MM.1S (cell line): ENCODE results near the gene ANKS3.

ENCODE experiments used
- DNase-seq: peaks from one replicate; pipeline ENCODE4 v3.0.0-alpha.2; 2015
- H2AFZ ChIP-seq: fragments of 300-600 bp; sonication (generic); 2 replicates; pipeline ENCODE4 v1.6.0; 2016; ENCODE audit warnings: antibody characterized with exemption, low read length
- H3F3A ChIP-seq: fragments of 300-600 bp; sonication (generic); 2 replicates; pipeline ENCODE4 v1.6.1; 2016; ENCODE audit warnings: mild to moderate bottlenecking, antibody characterized with exemption, low read length, moderate library complexity, mixed read lengths; ENCODE audit not compliant: insufficient read depth
- H3K27ac ChIP-seq: fragments of 300-600 bp; sonication (generic); 2 replicates; pipeline ENCODE4 v1.5.1; 2016; ENCODE audit warnings: mild to moderate bottlenecking, low read length
- H3K27me3 ChIP-seq: fragments of 300-600 bp; sonication (generic); replicated peaks from 2 replicates; pipeline ENCODE4 v1.6.0; 2016; ENCODE audit warnings: low read length; ENCODE audit not compliant: insufficient read depth
- H3K36me3 ChIP-seq: fragments of 300-600 bp; sonication (generic); replicated peaks from 2 replicates; pipeline ENCODE4 v1.6.1; 2016; ENCODE audit warnings: mild to moderate bottlenecking, low read length, mixed read lengths; ENCODE audit not compliant: insufficient read depth
- H3K4me1 ChIP-seq: fragments of 300-600 bp; sonication (generic); 2 replicates; pipeline ENCODE4 v1.6.1; 2016; ENCODE audit warnings: low read length, mixed read lengths
- H3K4me2 ChIP-seq: fragments of 300-600 bp; sonication (generic); 2 replicates; pipeline ENCODE4 v1.6.0; 2016; ENCODE audit warnings: low read depth, low read length
- H3K4me3 ChIP-seq: fragments of 300-600 bp; sonication (generic); 2 replicates; pipeline ENCODE4 v1.5.1; 2016; ENCODE audit warnings: low read length, mixed read lengths
- H3K79me2 ChIP-seq: fragments of 300-600 bp; sonication (generic); 2 replicates; pipeline ENCODE4 v1.6.1; 2016; ENCODE audit warnings: mixed run types, low read length, mixed read lengths
- H3K9ac ChIP-seq: fragments of 300-600 bp; sonication (generic); 2 replicates; pipeline ENCODE4 v1.6.1; 2016; ENCODE audit warnings: low read length, mixed read lengths
- H3K9me2 ChIP-seq: fragments of 300-600 bp; sonication (generic); replicated peaks from 2 replicates; pipeline ENCODE4 v1.6.1; 2016; ENCODE audit warnings: mild to moderate bottlenecking, low read length, mixed read lengths; ENCODE audit not compliant: insufficient read depth
- H3K9me3 ChIP-seq: fragments of 300-600 bp; sonication (generic); replicated peaks from 2 replicates; pipeline ENCODE4 v1.6.1; 2016; ENCODE audit warnings: mild to moderate bottlenecking, low read length, mixed read lengths; ENCODE audit not compliant: insufficient read depth
- H4K20me1 ChIP-seq: fragments of 300-600 bp; sonication (generic); 2 replicates; pipeline ENCODE4 v1.6.1; 2016; ENCODE audit warnings: mild to moderate bottlenecking, low read length, moderate library complexity, mixed read lengths; ENCODE audit not compliant: insufficient read depth
- CTCF ChIP-seq: fragments of 300-600 bp; sonication (generic); IDR thresholded peaks from 2 replicates; pipeline ENCODE4 v1.5.1; 2016; ENCODE audit warnings: antibody characterized with exemption, low read length, mixed read lengths
- EZH2 ChIP-seq: fragments of 300-600 bp; sonication (generic); optimal IDR thresholded peaks from 2 replicates; pipeline ENCODE3; 2017; ENCODE audit warnings: low read depth, mild to moderate bottlenecking, antibody characterized with exemption, low read length, mixed read lengths
- EZH2phosphoT487 ChIP-seq: fragments of 300-600 bp; sonication (generic); IDR thresholded peaks from 2 replicates; pipeline ENCODE4 v1.6.1; 2018; ENCODE audit warnings: antibody characterized with exemption, low read length

The ANKS3 gene

GRCh38 chr16:4753227-4753626 is 19.2 kb upstream of the ANKS3 start:
- H3K9me3 ChIP-seq, result no peaks in the 10 kb centered on the region
- no peak overlapping the region for H3K4me2 ChIP-seq
- H3K27ac ChIP-seq, result no peak overlapping the region
- no peak overlapping the region for H3K4me3 ChIP-seq
- H2AFZ ChIP-seq, result no peak overlapping the region
- H3K27me3 ChIP-seq, result no peaks in the 10 kb centered on the region
- H4K20me1 ChIP-seq, result no peaks in the 10 kb centered on the region
- peaks cover 6% of the 10 kb centered on the region for H3K4me1 ChIP-seq
- no peaks in the 10 kb centered on the region for H3K79me2 ChIP-seq
- H3K36me3 ChIP-seq, result no peaks in the 10 kb centered on the region
- H3K9ac ChIP-seq, result no peak overlapping the region
- H3F3A ChIP-seq, result peaks cover 7% of the 10 kb centered on the region; the same call in 1 of the 2 replicates
- TF ChIP-seq EZH2phosphoT487, result no peak
- TF ChIP-seq CTCF, result no peak
- TF ChIP-seq EZH2, result no peak
- DNase-seq, result no peak
- H3K9me2 ChIP-seq, result no peaks in the 10 kb centered on the region

GRCh38 chr16:4752351-4753100 is 18.5 kb upstream of the ANKS3 start:
- H3K9ac ChIP-seq, result no peak overlapping the region
- H3K27ac ChIP-seq, result no peak overlapping the region

GRCh38 chr16:4750896-4751295 is 16.8 kb upstream of the ANKS3 start:
- Histone ChIP-seq H3K27me3 (no peaks in the 10 kb centered on the region), H3K4me3 (no peak overlapping the region), H3K9me3 (no peaks in the 10 kb centered on the region), H2AFZ (no peak overlapping the region), H3K9ac (no peak overlapping the region), H3F3A (peaks cover 15% of the 10 kb centered on the region; the same call in 1 of the 2 replicates), H3K4me1 (peaks cover 16% of the 10 kb centered on the region), H3K27ac (no peak overlapping the region), H3K36me3 (no peaks in the 10 kb centered on the region), H4K20me1 (no peaks in the 10 kb centered on the region), H3K79me2 (no peaks in the 10 kb centered on the region), H3K4me2 (no peak overlapping the region), H3K9me2 (no peaks in the 10 kb centered on the region)
- no peak for DNase-seq
- TF ChIP-seq EZH2 (no peak), CTCF (no peak), EZH2phosphoT487 (no peak)

More at GRCh38 chr16:4752351-4753100, 18.5 kb upstream of the ANKS3 start:
- Histone ChIP-seq H3K36me3 (no peaks in the 10 kb centered on the region), H2AFZ (no peak overlapping the region), H3K4me3 (no peak overlapping the region), H3K27me3 (no peaks in the 10 kb centered on the region), H3K4me2 (no peak overlapping the region), H3K9me2 (no peaks in the 10 kb centered on the region), H3F3A (peaks cover 14% of the 10 kb centered on the region; the same call in 1 of the 2 replicates), H3K4me1 (peaks cover 9% of the 10 kb centered on the region), H3K9me3 (no peaks in the 10 kb centered on the region), H4K20me1 (no peaks in the 10 kb centered on the region), H3K79me2 (no peaks in the 10 kb centered on the region)
- DNase-seq, result no peak
- TF ChIP-seq EZH2phosphoT487 (no peak), EZH2 (no peak), CTCF (no peak)
